ENCODE measurements around the gene LENEP. TPM values are rescaled to one million over a fixed set of nuclear protein-coding genes. Genes with fewer than 3 reads are reported as not detected.

The LENEP gene
- polyA plus RNA-seq, 1 experiment, result not detected

GRCh38 chr1:155037851-155038441, 44.6 kb downstream of the LENEP start:
- ChIA-PET CTCF (interaction anchor here (1.6 to 11.9 kb wide), 5 partner anchors 12 to 47 kb away, joined by 3 to 168 read pairs (median 16); partner anchors contain the start of genes ADAM15 and EFNA4), POLR2A (no interaction called here)
- Histone ChIP-seq H3K27me3 (ENCODE audit: control insufficient read depth, insufficient read depth, low read length) (peaks cover 6% of the 10 kb centered on the region), H3K4me3 (ENCODE audit: low read depth, low read length) (no peak overlapping the region), H3K36me3 (ENCODE audit: control insufficient read depth, insufficient read depth, low read length) (no peaks in the 10 kb centered on the region)
- no peak for TF ChIP-seq CTCF (IDR thresholded peaks at IDR 0.05; ENCODE audit: insufficient read depth, low read depth, low read length)
- DNase-seq (ENCODE audit: low read depth), result no peak

GRCh38 chr1:155038602-155039307, 45.4 kb downstream of the LENEP start:
- ChIA-PET CTCF (interaction anchor here (1.1 to 11.9 kb wide), 6 partner anchors 12 to 46 kb away, joined by 3 to 168 read pairs (median 12); partner anchors contain the start of genes ADAM15 and EFNA4), POLR2A (no interaction called here)
- TF ChIP-seq CTCF (IDR thresholded peaks at IDR 0.05; ENCODE audit: insufficient read depth, low read depth, low read length), result no peak
- peaks cover 6% of the 10 kb centered on the region for H3K27me3 ChIP-seq (ENCODE audit: control insufficient read depth, insufficient read depth, low read length)
- DNase-seq (ENCODE audit: low read depth), result no peak
- H3K4me3 ChIP-seq (ENCODE audit: low read depth, low read length), result no peak overlapping the region
- no peaks in the 10 kb centered on the region for H3K36me3 ChIP-seq (ENCODE audit: control insufficient read depth, insufficient read depth, low read length)

- POLR2A ChIA-PET, result no interaction called here
These were observed 45.9 kb downstream of the LENEP start for GRCh38 chr1:155039308-155039669.

GRCh38 chr1:155040358-155041093, 47.1 kb downstream of the LENEP start:
- no peak for DNase-seq (ENCODE audit: low read depth)
- POLR2A ChIA-PET, result no interaction called here
- no peak for TF ChIP-seq CTCF (IDR thresholded peaks at IDR 0.05; ENCODE audit: insufficient read depth, low read depth, low read length)

More at GRCh38 chr1:155039308-155039669, 45.9 kb downstream of the LENEP start:
- peaks cover 6% of the 10 kb centered on the region for H3K27me3 ChIP-seq (ENCODE audit: control insufficient read depth, insufficient read depth, low read length)
- TF ChIP-seq CTCF (IDR thresholded peaks at IDR 0.05; ENCODE audit: insufficient read depth, low read depth, low read length), result no peak
- CTCF ChIA-PET, result interaction anchor here (1.1 to 11.9 kb wide), 6 partner anchors 12 to 46 kb away, joined by 3 to 168 read pairs (median 12); partner anchors contain the start of genes ADAM15 and EFNA4
- no peak for DNase-seq (ENCODE audit: low read depth)
- no peaks in the 10 kb centered on the region for H3K36me3 ChIP-seq (ENCODE audit: control insufficient read depth, insufficient read depth, low read length)
- H3K4me3 ChIP-seq (ENCODE audit: low read depth, low read length), result no peak overlapping the region

GRCh38 chr1:155042789-155043188, 49.4 kb downstream of the LENEP start:
- CTCF ChIA-PET, result interaction anchor here (1.2 to 11.9 kb wide), 5 partner anchors 8 to 81 kb away, joined by 3 to 168 read pairs (median 55); partner anchors contain the start of genes ADAM15, EFNA4 and PYGO2
- POLR2A ChIA-PET, result no interaction called here
- no peaks in the 10 kb centered on the region for H3K36me3 ChIP-seq (ENCODE audit: control insufficient read depth, insufficient read depth, low read length)

More at GRCh38 chr1:155040358-155041093, 47.1 kb downstream of the LENEP start:
- no peak overlapping the region for H3K4me3 ChIP-seq (ENCODE audit: low read depth, low read length)
- H3K36me3 ChIP-seq (ENCODE audit: control insufficient read depth, insufficient read depth, low read length), result no peaks in the 10 kb centered on the region
- H3K27me3 ChIP-seq (ENCODE audit: control insufficient read depth, insufficient read depth, low read length), result peaks cover 5% of the 10 kb centered on the region
- CTCF ChIA-PET, result interaction anchor here (1.7 to 11.9 kb wide), 8 partner anchors 9 to 51 kb away, joined by 5 to 168 read pairs (median 18); partner anchors contain the start of genes ADAM15 and EFNA4

More at GRCh38 chr1:155042789-155043188, 49.4 kb downstream of the LENEP start:
- Histone ChIP-seq H3K4me3 (ENCODE audit: low read depth, low read length) (no peak overlapping the region), H3K27me3 (ENCODE audit: control insufficient read depth, insufficient read depth, low read length) (peaks cover 3% of the 10 kb centered on the region)
- no peak for TF ChIP-seq CTCF (IDR thresholded peaks at IDR 0.05; ENCODE audit: insufficient read depth, low read depth, low read length)
- no peak for DNase-seq (ENCODE audit: low read depth)
